Hypothalamus (tissue), 51 donors: Measurements from ENCODE around the gene NOC4L.
"Not testable (repeated sequence)": the region's sequence is repeated elsewhere in the genome, so short reads cannot be mapped to it uniquely, and the experiment has no call there.

Experiments
- DNase-seq, 51 donors: peaks; one replicate each; lab custom pipeline; 2025; lab: John Stamatoyannopoulos, UW

NOC4L gene

GRCh38 chr12:132144115-132144809 is at the start of gene NOC4L, which contains the start of gene DDX51:
TSS of gene NOC4L (plus strand) at chr12:132144457. CDS start at chr12:132144489, 32 bp downstream.
TSS of gene DDX51 (minus strand) at chr12:132144319. CDS start at chr12:132144296, 23 bp downstream.
- peak; percentile 40 to 96 (median 86) for DNase-seq

DNA sequence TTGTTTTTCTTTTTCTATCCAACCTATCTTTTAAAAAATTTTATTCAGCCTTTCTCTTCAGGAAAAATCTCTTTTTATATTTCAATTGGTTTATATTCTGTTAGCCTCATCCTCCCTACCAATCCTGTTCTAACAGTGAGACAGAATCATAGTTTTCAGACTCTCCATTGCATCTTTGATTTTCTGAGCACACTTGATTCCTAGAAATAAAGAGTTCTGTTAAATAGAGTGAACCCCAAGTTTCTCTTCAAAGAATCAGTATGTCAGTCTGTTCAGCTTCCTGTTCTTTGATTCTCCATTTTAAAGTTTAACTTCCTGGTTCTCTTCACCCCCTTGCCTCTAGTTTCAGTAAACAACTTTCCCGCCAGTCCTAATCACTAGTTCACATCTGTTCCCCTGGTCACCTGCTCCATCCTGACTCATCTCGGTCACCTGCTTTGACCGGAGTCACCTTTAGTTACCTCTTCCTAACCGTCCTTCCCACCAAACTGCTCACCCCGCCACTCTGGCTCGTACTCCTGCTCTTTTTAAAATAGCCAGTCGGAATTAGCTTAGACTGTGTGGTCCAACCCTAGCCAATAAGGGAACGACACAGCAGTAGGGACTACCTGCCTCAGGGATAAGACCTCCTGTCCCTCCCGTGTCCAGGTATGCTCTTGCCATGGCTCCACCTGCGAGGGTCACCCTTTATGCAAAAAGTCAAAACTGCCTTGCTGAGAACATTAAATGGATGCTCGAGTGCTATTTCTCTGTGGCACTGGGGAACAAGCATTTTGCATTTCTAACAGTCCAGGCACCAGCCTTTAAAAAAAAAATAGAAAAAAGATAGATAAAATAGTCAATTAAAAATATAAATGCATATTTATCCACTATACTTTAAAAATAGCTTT is 48.5 kb upstream of the NOC4L start:
- no peak for DNase-seq

DNA sequence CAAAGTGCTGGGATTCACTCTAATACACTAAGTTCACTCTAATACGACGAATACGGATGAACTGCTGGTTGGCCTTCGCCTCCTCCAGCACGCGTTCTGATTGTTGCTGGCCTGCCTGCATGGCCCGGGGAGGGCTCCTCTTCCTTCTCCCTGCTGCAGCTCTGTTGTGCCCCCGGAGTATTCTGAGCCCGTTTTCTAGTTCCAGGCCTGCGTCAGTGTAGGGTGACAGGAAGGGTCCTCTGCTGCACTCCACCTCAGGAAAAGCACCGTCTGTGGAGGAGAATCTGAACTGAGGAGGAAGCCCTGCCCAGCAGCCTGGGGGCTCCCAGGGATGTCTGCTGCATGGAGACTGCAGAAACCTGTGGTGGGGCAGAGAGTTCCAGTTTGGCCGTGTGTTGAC is 44.5 kb upstream of the NOC4L start:
- no peak for DNase-seq

- no peak for DNase-seq
Observed at GRCh38 chr12:132100306-132101065, 43.8 kb upstream of the NOC4L start.

GRCh38 chr12:132102297-132102696 is 42.0 kb upstream of the NOC4L start:
- no peak for DNase-seq

DNA sequence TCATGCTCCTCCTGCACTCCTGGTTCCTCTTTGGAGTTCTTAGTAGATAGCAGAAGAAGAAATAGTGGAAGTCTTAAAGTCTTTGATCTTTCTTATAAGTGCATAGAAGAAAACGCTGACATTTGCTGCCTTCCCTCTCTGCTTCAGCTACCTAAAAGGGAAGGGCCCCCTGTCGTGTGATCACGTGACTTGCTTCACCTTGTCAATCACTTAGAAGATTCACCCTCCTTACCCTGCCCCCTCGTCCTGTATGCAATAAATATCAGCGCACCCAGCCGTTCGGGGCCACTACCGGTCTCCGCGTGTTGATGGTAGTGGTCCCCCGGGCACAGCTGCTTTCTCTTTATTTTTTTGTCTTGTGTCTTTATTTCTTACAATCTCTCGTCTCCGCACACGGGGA is 41.2 kb upstream of the NOC4L start:
- not testable (repeated sequence) for DNase-seq

DNA sequence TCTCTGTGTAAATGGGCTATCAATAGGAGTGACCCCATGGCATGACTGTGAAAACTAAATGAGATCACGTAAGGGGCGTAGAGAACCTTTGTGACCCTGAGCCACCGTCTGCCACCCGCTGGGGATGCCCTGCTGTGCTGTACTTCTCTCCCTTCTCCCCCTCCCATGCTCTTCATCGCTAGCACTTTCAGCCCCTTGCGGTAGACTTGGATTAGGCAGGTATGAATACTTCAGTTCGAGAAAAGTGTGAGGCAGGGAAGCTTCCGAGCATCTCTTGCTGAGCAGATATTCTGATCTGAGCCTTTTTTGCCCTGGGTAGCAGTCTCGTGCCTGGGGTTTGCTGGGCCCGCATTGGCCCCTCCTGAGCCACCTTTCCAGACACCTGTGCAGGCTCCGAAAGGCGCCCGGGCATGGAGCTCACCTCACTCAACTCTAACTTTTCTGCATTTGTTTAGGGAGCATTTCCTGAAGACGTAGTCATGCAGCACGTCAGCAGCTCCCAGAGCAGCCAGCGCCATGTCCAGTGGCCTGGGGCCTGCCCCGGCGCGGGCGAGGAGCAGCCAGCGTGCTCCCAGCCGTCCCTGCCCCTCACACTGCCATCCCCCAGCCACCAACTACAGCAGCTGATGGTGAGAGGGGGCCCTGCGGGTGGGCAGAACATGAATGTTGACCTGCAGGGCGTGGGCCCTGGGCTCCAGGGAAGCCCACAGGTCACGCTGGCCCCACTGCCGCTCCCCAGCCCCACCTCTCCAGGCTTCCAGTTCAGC is 40.5 kb upstream of the NOC4L start:
- DNase-seq, result no peak

DNA sequence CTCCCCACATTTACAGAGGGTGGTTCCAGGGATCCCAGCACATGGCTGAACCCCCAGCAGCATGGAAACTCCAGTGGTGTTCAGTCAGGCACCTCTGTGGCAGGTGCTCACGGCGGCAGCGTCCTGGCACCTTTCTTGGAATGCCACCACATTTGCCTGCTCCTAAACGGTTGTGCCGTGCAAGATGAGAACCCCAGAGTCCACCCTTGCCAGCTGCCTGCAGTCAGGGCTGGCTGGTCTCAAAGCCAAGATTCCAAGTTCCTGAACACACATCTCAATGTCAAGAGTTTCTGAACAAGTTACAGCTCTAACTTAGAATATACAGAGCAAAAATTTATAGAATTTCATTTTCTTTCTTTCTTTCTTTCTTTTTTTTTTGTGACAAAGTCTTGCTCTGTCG is 38.8 kb upstream of the NOC4L start:
- no peak for DNase-seq

GRCh38 chr12:132106921-132107320 is 37.3 kb upstream of the NOC4L start:
- no peak for DNase-seq

GRCh38 chr12:132108211-132108832 is 35.9 kb upstream of the NOC4L start:
- peak in 8 of 51 donors; percentile 6 to 34 (median 22) for DNase-seq

DNA sequence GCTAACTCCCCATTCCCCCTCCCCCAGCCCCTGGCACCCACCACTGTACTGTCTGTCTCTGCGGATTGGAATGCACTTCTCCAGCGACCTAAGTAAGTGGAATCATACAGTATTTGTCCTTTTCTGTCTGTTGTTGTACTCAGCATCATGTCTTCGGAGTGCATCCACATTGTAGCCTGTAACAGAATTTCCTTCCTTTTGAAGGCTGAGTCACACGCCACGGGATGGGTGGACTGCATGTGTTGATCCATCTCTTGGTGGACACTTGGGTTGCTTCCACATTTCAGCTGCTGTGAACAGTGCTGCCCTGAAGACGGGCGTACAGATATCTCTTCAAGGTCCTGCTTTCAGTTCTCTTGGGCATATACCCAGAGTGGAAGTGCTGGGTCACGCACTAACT is 34.5 kb upstream of the NOC4L start:
- DNase-seq, result no peak

GRCh38 chr12:132110677-132111076 is 33.6 kb upstream of the NOC4L start:
- DNase-seq, result no peak

GRCh38 chr12:132111654-132112304 is 32.5 kb upstream of the NOC4L start:
- no peak for DNase-seq

- DNase-seq, result no peak
Observed at GRCh38 chr12:132114667-132115066, 29.6 kb upstream of the NOC4L start.

DNA sequence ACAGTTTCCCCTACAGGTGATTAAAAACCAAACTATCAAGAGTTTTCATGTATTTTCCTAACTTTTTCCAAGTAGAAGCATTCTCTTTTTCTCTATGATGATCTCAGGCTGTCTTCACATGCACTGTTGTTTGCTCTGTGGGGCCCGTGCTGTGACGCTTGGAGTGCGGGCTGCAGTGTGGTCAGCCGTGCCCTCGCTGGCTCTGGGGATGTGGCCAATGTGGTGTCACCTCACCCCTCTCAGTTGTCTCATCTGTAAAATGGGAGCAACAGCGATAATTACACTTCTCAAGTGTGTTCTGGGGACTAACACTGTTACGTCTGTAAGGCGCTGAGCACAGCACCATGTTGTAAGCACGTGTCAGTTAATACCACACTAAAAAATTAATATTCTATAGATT is 28.8 kb upstream of the NOC4L start:
- no peak for DNase-seq

GRCh38 chr12:132116709-132117557 is 27.3 kb upstream of the NOC4L start:
- no peak for DNase-seq

GRCh38 chr12:132117558-132117875 is 26.7 kb upstream of the NOC4L start:
- DNase-seq, result no peak

- no peak for DNase-seq
Observed at GRCh38 chr12:132118876-132119275, 25.4 kb upstream of the NOC4L start.

DNA sequence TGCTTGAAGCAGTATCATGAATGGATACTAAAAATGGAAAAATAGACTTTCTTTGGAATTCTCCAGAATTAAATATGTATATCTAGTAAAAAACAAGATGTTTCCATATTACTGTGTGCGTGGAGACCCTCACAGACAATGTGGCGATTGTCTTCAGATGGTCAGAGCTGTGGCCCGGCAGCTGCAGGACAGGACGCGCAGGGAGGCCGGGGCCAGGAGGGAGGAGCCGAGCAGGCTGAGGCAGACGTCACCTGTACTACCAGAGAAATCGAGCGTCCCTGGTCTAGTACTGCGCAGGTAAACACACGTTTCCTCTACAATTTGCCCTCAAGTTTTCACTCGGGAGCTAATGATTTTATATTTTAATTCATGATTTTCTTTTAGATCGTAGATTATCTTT is 23.0 kb upstream of the NOC4L start:
- no peak for DNase-seq
